Fibroblast of skin of back (primary cell): ENCODE measurements around the gene CLEC2D.
A peak's percentile ranks its signal among the peaks of the same experiment; 100 is the strongest.
"Not testable (repeated sequence)": the region's sequence is repeated elsewhere in the genome, so short reads cannot be mapped to it uniquely, and the experiment has no call there.

Experiments
- DNase-seq: peaks from one replicate; pipeline ENCODE4 v3.0.0-alpha.2; 2013

Gene CLEC2D

GRCh38 chr12:9700606-9700956 lies 31.1 kb downstream of the CLEC2D start:
- DNase-seq, result no peak

GRCh38 chr12:9701380-9702154 lies 32.1 kb downstream of the CLEC2D start:
- DNase-seq, result no peak

- no peak for DNase-seq
Observed at GRCh38 chr12:9702255-9702654, 32.7 kb downstream of the CLEC2D start.

- not testable (repeated sequence) for DNase-seq
Observed at GRCh38 chr12:9704561-9704960, 35.0 kb downstream of the CLEC2D start.

- no peak for DNase-seq
Observed at GRCh38 chr12:9706086-9706685, 36.7 kb downstream of the CLEC2D start.

GRCh38 chr12:9707356-9707755 lies 37.8 kb downstream of the CLEC2D start:
- DNase-seq, result no peak

- DNase-seq, result peak; percentile 50
Observed at GRCh38 chr12:9707864-9708808, 38.6 kb downstream of the CLEC2D start.

GRCh38 chr12:9708853-9709252 lies 39.3 kb downstream of the CLEC2D start:
- no peak for DNase-seq

- DNase-seq, result no peak
Observed at GRCh38 chr12:9710584-9711375, 41.3 kb downstream of the CLEC2D start.

GRCh38 chr12:9711664-9712063 lies 42.2 kb downstream of the CLEC2D start:
- peak; percentile 28 for DNase-seq

GRCh38 chr12:9713032-9713558 lies 43.6 kb downstream of the CLEC2D start:
- not testable (repeated sequence) for DNase-seq

GRCh38 chr12:9717070-9717925 lies 47.8 kb downstream of the CLEC2D start:
- DNase-seq, result no peak

GRCh38 chr12:9718968-9719367 lies 49.5 kb downstream of the CLEC2D start:
- no peak for DNase-seq

GRCh38 chr12:9719790-9720189 lies 50.3 kb downstream of the CLEC2D start:
- no peak for DNase-seq

- DNase-seq, result no peak
Observed at GRCh38 chr12:9721394-9722092, 52.0 kb downstream of the CLEC2D start.

GRCh38 chr12:9724023-9724422 lies 54.5 kb downstream of the CLEC2D start:
- no peak for DNase-seq

- DNase-seq, result no peak
Observed at GRCh38 chr12:9725213-9725870, 55.8 kb downstream of the CLEC2D start.

- no peak for DNase-seq
Observed at GRCh38 chr12:9727813-9728212, 58.3 kb downstream of the CLEC2D start.

GRCh38 chr12:9729082-9729481 lies 59.6 kb downstream of the CLEC2D start:
- DNase-seq, result no peak

- no peak for DNase-seq
Observed at GRCh38 chr12:9730011-9730410, 60.5 kb downstream of the CLEC2D start.
